Activated CD4-positive, alpha-beta T cell treated with anti-CD3 and anti-CD28 coated beads, Interleukin-2, amount 50 U/mL, for 4 hours (primary cell): ENCODE measurements around the gene HSPB6.

Experiments used
- DNase-seq, 2 experiments: peaks; one replicate each; pipeline ENCODE4 v3.0.0-alpha.2; 2020

Gene HSPB6

DNA sequence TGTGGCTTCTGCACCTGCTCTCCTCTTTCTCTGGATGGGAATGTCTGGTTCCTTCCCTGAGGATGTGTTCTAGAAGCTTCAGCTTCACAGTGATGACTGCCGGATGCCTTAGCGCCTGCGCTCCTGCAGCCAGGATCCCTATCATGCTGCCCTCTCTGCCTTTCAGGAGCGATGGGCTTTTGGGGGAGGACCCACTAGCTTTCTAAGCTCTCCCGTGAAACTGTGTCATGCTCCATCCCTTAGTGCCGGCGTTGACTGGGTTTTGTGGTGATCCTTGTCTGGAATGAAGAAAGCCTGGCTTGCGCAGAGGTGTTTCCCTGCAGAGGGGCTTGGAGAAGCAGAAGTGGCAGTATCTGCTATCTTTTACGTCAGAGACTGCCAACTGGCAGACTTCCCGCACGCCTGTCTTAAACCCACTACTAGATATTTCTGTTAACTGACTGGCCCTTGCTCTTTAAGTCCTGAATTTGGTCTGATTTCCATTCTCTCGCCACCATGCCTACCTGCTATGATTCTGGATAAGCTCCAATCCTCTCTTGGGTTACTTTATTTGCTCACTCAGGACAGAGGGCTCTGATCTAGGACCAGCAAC lies 42.8 kb downstream of the HSPB6 start:
- no peak for DNase-seq

DNA sequence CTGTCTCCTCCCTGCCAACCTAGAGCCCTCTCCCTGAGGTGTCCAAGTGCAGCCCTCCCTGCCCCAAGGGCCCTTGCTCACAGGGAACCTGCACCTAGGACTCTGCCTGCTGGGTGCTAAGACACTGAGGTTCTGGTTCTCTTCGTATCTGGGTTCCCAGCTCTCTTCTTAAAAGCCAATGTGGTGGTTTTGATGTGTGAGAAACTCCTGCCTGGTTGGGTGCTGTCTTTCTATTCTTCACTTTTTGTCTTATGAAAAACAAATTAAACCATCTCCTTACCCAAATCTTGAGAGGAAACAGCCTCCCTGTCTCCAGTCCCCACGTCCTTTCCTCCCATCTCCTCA lies 43.4 kb downstream of the HSPB6 start:
- no peak for DNase-seq

- peak in 1 of 2 experiments; percentile 28 for DNase-seq
Observed at GRCh38 chr19:35712567-35713505, 44.0 kb downstream of the HSPB6 start.

- peak; percentile 26 to 44 for DNase-seq
Observed at GRCh38 chr19:35710784-35711723, 45.8 kb downstream of the HSPB6 start.

DNA sequence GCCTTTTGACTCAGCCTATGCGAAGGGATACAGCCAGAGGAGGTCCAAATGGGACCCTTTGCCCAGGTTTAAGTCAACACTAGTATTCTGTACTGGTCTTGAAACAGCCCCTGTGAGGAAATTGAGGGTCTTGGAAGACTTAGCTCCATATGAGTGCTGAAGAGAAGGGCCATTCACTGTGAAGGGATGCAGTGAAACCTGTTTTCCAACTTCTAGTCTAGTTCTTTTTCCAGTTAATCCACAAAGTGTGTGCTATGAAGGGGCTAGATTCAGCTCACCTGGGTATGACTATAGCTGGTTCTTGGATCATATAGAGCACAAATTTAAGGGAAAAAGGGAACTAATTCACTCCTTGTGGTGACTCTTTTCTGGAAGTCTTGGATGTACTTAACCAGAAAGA lies 48.4 kb downstream of the HSPB6 start:
- no peak for DNase-seq
